Left ventricle myocardium superior (tissue), 1 donor: ENCODE data around the gene STOX2. TPM values are rescaled to one million over a fixed set of nuclear protein-coding genes. Genes with fewer than 3 reads are reported as not detected.
A peak's percentile ranks its signal among the peaks of the same experiment; 100 is the strongest.
"Not testable (repeated sequence)": the region's sequence is repeated elsewhere in the genome, so short reads cannot be mapped to it uniquely, and the experiment has no call there.

Experiments
- ATAC-seq: fragments of 200-7000 bp; cut with Tn5 transposase; one replicate; pipeline ENCODE4 v1.9.1; 2020; ENCODE audit warnings: mild to moderate bottlenecking, moderate library complexity
- DNase-seq: peaks from one replicate; pipeline ENCODE4 v3.0.0-alpha.2; 2020
- intact Hi-C: fragments of 100-400 bp; cut with micrococcal nuclease; formaldehyde crosslinking; loops from one replicate; pipeline ENCODE4 v1.11.0; 2022
- total RNA-seq: library from RNA; stranded (reverse); fragmentation: NEBNext Ultra II Directional; extraction: Animal tissue kit (Norgen Biotek cat#: 25700); gene quantifications from one replicate; pipeline ENCODE4 v1.2.1, GENCODE V29; 2021
- donor health status: DM: no; HTN: yes; CAD: no; lungs with severe emphysema.

The STOX2 gene
- total RNA-seq, 1 donor from 2014 or later: 10.6 TPM

DNA sequence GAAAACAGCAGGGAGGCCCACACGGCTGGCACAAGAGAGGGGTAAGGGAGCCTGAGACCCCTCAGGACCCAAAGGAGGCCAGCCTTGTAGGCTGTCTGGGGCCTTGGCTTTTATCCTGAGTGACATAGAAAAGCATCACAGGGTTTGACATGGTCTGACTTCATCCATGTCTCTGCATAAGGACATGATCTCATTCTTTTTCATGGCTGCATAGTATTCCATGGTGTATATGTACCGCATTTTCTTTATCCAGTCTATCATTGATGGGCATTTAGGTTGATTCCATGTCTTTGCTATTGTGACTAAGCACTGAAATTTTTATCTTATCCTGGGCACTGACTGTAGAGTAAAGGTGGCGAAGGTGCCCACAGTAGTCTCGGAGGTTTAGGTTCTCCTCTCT, 146.2 kb downstream of the STOX2 start:
- intact Hi-C loops, ATAC-seq, DNase-seq: not testable (repeated sequence)

DNA sequence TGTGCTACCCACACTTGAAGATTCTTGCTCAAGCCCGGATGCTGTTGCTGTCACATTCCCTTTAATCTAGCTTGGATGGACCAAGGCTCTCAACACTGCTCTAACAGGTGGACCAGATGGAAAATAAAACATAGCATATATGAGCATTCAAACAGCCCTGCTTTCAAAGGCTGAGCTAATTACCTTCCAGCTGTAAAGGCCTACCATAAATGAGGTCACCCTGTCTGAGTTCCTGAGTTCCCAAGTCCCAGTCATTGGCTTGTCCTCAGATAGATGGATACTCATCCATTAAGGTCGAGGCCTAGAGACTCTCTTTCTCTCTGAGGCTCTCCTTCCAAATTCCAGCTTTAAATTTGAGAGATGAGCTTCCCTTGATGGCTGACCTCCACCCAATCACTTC, 147.5 kb downstream of the STOX2 start:
- intact Hi-C loops: no loop called here
- ATAC-seq (no peak), DNase-seq (no peak)

DNA sequence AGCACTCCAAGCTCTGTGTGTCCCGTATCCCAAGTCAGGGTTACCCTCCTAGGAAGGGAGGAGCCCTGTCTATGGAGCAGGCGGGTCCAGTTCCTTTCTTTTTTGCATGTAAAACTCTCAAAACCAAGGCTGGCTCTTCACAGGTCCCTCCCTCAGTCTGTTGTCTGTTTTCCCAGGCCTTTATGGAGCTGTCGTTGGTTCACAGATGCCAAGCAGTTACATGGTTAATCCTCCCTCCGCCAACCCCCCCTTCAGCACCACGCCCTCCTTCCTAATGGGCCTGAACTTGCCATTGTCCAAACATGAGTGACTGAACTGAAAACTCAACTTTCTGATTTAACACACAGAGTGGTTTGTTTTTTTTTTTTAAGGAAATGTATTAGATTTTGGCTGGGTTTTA, 148.3 kb downstream of the STOX2 start:
- ATAC-seq (no peak), DNase-seq (no peak)
- intact Hi-C loops: no loop called here

DNA sequence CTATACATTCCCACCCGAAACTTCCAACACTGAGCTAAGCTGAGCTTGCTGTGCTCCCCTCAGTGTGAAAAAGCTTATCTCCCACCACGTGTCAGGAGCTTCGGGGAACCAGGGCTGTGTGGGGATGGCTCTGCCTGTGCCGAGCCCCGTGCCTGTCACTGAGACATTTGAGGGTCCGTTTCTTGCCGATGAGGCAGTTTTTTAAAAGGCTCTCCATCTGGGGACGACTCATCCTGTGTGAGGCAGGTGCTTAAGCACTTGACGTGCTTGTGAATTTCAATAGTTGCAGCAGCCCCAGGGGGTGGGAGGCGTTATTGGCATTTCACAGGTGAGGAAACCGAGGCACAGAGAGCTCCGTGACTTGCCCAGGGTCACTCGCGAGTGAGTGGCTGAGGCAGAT, 151.8 kb downstream of the STOX2 start:
- intact Hi-C loops: no loop called here
- ATAC-seq (no peak), DNase-seq (no peak)

DNA sequence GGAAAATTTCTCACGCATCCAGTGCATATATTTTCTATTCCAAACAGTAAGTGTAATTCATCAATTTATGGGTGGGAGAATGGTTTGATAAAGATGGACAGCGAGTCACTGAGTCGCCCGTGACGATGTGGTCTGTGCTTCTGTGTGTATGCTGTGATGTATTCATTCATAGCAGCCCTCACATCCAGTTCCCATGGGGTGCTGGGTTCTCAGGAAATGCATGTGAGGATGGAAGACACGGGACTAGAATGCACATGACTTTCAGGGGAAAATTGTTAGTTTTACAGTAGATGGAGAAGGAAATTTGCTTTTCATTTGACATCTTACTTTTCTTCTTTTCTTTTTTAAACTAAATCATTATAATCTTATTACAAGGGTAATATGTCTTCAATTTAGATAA, 152.9 kb downstream of the STOX2 start:
- DNase-seq: no peak
- no peak for ATAC-seq
- intact Hi-C loops: no loop called here

DNA sequence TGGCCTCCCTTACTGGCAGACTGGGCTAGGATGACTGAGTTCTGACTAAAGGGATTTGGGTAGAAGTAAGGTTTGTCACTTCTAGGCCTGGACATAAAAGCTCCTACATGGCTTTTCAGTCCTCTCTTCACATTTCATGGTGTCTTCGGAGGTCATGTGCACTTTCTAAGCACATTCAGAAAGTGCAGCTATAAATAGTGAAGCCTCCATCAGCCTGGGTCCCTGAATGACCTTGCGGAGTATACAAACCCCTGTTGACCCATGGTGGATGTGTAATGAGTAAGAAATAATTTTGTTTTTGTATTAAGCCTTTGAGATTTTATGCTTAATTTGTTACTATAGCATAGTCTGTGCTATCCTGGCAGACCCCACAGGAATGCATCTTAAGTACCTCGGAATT, 154.0 kb downstream of the STOX2 start:
- intact Hi-C loops: no loop called here
- peak; percentile 76 for ATAC-seq
- no peak for DNase-seq

DNA sequence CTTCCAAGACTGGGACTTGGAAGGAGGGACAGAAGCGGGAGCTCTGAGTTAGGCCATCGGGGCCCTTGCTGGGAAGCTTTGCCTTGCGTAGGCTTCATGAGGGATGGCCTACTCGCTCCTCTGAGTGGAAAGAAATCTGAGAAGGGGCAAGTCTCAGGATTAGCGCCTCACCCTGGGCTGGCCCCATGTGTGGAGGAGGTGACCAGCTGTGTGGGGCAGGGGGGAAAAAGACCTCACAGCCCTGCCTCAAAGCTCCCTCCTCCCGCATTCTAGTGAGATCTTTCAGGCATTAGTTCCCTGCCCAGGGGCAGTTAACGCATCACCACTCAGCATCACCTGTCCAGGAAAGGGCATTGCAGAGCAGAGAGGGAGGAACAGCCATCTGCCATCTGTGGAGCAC, 156.5 kb downstream of the STOX2 start:
- ATAC-seq: no peak
- intact Hi-C loops: no loop called here
- no peak for DNase-seq

DNA sequence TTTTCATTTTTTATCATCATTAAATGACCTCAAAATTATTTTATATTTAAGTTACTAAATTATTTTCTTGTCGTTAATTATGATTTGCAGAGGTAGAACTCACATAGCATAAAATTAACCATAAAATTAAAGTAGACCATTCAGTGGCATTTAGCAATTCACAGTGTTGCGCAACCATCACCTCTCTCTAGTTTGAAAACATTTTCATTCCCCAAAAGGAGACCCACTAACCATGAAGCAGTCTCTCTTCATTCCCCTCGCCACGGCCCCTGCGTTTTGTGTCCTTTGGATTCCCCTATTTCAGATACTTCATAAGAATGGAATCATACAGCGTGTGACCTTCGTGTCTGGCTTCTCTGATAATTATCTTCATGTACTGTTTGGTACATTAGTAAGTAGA, 157.7 kb downstream of the STOX2 start:
- ATAC-seq: no peak
- DNase-seq: no peak
- intact Hi-C loops: no loop called here

DNA sequence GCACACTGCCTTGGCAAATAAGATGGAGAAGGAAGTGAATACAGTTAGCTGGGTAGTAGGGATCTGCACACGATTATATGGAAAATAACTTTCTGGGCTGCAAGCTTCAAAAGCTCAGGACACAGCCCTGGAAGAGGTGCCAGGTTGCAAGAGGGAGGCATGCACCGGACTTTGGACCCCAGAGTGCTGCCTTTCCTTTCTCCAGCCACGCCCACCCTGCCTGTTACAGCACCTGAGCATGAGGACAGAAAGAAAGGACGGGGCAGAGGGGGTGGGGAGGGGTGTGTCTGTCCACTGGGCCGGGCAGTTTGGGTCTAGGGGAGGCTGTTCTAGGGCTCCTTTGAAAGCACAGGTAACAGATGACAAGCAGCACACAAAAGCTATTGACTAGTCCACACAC, 159.8 kb downstream of the STOX2 start:
- DNase-seq: no peak
- ATAC-seq: no peak
- intact Hi-C loops: no loop called here

DNA sequence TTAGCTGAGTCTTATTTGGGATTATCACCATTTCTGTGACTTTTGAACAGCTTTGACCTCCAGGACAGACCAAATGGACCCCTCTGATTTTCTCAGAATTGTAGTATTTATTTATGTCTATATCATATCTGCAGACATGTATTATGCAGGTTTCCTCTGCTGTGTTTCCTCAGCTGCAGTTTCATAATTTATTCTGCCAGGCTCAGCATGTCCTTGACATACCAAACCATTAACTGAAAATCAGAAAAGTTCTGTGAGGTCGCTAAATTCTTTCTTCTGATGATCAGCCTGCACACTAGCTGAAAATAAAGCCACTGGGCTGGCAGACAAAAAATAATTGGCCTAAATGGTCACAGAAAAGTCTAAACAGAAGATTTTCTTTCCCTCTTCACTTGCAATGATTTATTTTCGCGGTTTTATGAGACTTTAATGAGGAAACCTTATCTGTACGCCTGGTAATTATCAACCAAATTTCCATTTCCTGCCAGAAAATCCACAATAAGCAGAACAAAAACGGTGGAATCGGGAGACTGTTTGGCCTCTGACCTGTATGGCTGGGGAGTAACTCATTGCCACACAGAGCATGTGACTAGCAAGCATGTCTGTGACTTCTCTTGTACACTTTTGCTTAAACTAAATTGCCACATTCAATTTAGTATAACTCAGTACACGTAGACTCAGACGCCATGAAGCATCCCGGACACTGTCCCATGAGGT, 161.6 kb downstream of the STOX2 start:
- ATAC-seq (no peak), DNase-seq (no peak)
- intact Hi-C loops: no loop called here

DNA sequence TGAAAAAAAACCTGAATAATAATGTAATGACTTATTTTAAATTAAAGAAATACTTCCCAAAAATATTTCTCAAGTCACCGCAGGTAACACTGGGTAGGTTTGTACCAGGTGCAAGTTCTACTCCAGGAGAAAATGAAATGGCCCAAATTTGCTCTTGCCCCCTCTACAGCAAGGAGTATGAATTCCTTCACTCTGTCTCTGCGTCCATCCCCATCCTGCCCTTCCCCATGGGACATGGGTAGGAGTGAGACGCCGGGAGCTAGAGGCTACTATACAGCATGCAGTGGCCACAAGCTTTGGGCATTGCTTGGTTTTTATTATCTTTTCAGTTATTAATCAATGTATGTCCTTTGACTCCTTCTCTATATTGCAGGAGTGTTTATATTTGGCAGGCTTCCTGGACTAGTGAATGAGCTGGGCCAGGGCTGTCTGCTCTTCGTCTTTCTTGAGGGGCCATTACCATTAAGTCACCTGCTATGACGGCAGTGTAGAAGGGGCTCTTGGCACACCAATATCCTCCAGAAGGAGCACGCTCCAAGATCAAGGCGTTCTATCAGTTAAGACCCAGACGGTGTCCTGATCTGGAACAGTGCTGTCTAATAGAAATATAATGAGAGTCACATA, 162.9 kb downstream of the STOX2 start:
- intact Hi-C loops: no loop called here
- DNase-seq: no peak
- no peak for ATAC-seq

Other genes with a start within 250 kb of the STOX2 start
- 17.9 TPM for gene RWDD4, start 246.1 kb upstream of the STOX2 start, total RNA-seq
- gene TRAPPC11, start 246.0 kb upstream of the STOX2 start, total RNA-seq: 17.0 TPM